NCI-H345 treated with DMSO at 0.1 percent for 48 hours (cell line): Measurements from ENCODE around the gene FAM180A.
"Not testable (repeated sequence)": the region's sequence is repeated elsewhere in the genome, so short reads cannot be mapped to it uniquely, and the experiment has no call there.

Experiments used
- DNase-seq: peaks from one replicate; lab custom pipeline; 2025; ENCODE audit not compliant: unreplicated experiment; lab: John Stamatoyannopoulos, UW

Gene FAM180A

GRCh38 chr7:135748770-135749169, at the start of gene FAM180A:
Gene FAM180A (minus strand): TSS chr7:135748813. CDS start chr7:135748580, 233 bp downstream.
- no peak for DNase-seq

GRCh38 chr7:135798095-135798494, 49.5 kb upstream of the FAM180A start:
- DNase-seq = peak; percentile 41

- DNase-seq = no peak
Measured at GRCh38 chr7:135795846-135796570, 47.4 kb upstream of the FAM180A start.

- DNase-seq = no peak
Measured at GRCh38 chr7:135793841-135794240, 45.2 kb upstream of the FAM180A start.

GRCh38 chr7:135792866-135793265, 44.3 kb upstream of the FAM180A start:
- DNase-seq = no peak

GRCh38 chr7:135792363-135792668, 43.7 kb upstream of the FAM180A start:
- no peak for DNase-seq

- no peak for DNase-seq
Measured at GRCh38 chr7:135791543-135792362, 43.1 kb upstream of the FAM180A start.

- DNase-seq = no peak
Measured at GRCh38 chr7:135790371-135790977, 41.9 kb upstream of the FAM180A start.

GRCh38 chr7:135789956-135790355, 41.3 kb upstream of the FAM180A start:
- DNase-seq = no peak

- DNase-seq = no peak
Measured at GRCh38 chr7:135789431-135789830, 40.8 kb upstream of the FAM180A start.

- no peak for DNase-seq
Measured at GRCh38 chr7:135786911-135787310, 38.3 kb upstream of the FAM180A start.

GRCh38 chr7:135785065-135785464, 36.5 kb upstream of the FAM180A start:
- DNase-seq = no peak

- DNase-seq = no peak
Measured at GRCh38 chr7:135784013-135784412, 35.4 kb upstream of the FAM180A start.

GRCh38 chr7:135782801-135783200, 34.2 kb upstream of the FAM180A start:
- no peak for DNase-seq

- no peak for DNase-seq
Measured at GRCh38 chr7:135782377-135782776, 33.8 kb upstream of the FAM180A start.

- DNase-seq = no peak
Measured at GRCh38 chr7:135777626-135778398, 29.2 kb upstream of the FAM180A start.

GRCh38 chr7:135775915-135776314, 27.3 kb upstream of the FAM180A start:
- DNase-seq = not testable (repeated sequence)

- no peak for DNase-seq
Measured at GRCh38 chr7:135775230-135775629, 26.6 kb upstream of the FAM180A start.

GRCh38 chr7:135774284-135774683, 25.7 kb upstream of the FAM180A start:
- DNase-seq = peak; percentile 67

- peak; percentile 91 for DNase-seq
Measured at GRCh38 chr7:135773464-135773863, 24.9 kb upstream of the FAM180A start.

- no peak for DNase-seq
Measured at GRCh38 chr7:135772639-135773222, 24.1 kb upstream of the FAM180A start.
